ENCODE results near the gene KCNQ4.

Gene KCNQ4

DNA sequence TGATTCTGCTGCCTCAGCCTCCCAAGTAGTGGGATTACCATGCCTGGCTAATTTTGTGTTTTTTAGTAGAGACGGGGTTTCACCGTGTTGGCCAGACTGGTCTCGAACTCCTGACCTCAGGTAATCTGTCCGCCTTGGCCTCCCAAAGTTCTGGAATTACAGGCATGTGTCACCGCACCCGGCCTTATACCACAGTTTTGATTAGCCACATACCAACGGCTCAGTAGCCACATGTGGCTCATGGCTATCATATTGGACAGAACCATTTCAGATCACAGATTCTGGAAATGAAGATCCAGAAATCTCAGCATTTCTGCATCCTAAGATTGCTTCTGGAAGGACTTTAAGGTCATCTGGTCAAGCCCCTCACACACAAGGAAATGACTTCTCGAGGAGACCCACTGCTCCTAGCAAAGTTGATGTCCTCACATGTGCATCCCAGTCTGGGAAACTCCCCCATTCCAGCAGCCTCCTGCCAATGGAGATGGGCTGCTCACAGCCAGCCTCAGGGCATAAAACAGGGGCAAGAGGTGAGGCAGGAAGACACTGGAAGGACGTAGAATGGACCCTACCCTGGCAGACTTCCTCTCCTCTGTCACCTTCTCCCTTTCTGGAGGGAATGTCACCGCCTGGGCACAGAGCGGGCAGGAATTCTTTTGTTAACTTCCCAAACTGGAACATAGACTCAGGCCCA, 96.0 kb downstream of the KCNQ4 start:
- TF ChIP-seq TAF1 (IDR thresholded peaks at IDR 0.05; ENCODE audit: low read depth, low read length) (no peak), POLR2AphosphoS5 (IDR thresholded peaks at IDR 0.05; ENCODE audit: low read depth, low read length) (no peak), SPI1 (IDR thresholded peaks at IDR 0.05; ENCODE audit: low read depth, low read length) (no peak), POU2F2 (IDR thresholded peaks at IDR 0.05; ENCODE audit: low read depth, low read length) (no peak), POLR2A (IDR thresholded peaks at IDR 0.05; ENCODE audit: low read depth, low read length) (no peak), PAX5 (IDR thresholded peaks at IDR 0.05; ENCODE audit: insufficient read depth, low read length, severe bottlenecking) (no peak)
- FAIRE-seq (no peak), DNase-seq (ENCODE audit: insufficient read length, low spot score) (no peak)

GRCh38 chr1:40880813-40881549, 97.4 kb downstream of the KCNQ4 start:
- TF ChIP-seq SPI1 (IDR thresholded peaks at IDR 0.05; ENCODE audit: low read depth, low read length) (no peak), POLR2AphosphoS5 (IDR thresholded peaks at IDR 0.05; ENCODE audit: low read depth, low read length) (no peak), POU2F2 (IDR thresholded peaks at IDR 0.05; ENCODE audit: low read depth, low read length) (no peak), PAX5 (IDR thresholded peaks at IDR 0.05; ENCODE audit: insufficient read depth, low read length, severe bottlenecking) (no peak), TAF1 (IDR thresholded peaks at IDR 0.05; ENCODE audit: low read depth, low read length) (no peak), POLR2A (IDR thresholded peaks at IDR 0.05; ENCODE audit: low read depth, low read length) (no peak)
- FAIRE-seq = no peak
- DNase-seq (ENCODE audit: insufficient read length, low spot score) = no peak

DNA sequence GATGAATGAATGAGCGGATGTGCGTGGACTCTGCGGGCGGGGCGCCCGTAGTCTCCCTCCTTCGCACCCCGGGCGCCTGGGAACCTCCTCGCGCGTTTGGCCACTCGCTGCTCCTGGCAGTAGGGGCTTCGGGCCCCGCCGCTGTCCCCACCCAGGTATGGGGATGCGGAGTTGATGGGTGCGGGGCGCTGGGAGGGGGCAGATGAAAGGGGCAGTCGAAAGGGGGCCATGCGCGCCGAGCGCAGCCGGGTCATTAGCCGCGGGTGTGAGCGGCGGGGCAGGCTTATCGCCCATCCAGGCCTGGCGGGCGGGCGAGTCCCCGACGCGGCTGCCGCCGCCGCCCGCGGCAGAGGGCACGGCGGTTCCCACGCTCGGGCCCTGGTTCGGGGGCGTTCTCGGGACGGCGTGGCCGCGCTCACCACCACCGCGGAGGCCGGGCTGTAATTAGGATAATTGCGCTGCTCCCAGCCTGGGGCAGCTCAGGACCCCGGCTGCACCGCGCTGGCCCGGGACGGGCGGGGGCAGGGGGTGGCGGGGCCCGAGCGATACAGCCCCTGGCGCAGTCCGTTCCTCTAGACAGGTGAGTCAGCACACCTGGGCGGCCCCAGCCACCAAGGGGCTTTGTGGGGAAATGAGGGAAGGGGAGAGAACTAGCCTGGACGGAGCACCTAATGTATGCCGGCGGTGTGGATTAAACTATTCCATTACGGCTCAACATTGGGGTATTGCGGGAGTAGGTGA, 100.6 kb downstream of the KCNQ4 start:
- FAIRE-seq = no peak
- TF ChIP-seq POLR2A (IDR thresholded peaks at IDR 0.05; ENCODE audit: low read depth, low read length) (no peak), POLR2AphosphoS5 (IDR thresholded peaks at IDR 0.05; ENCODE audit: low read depth, low read length) (no peak), POU2F2 (IDR thresholded peaks at IDR 0.05; ENCODE audit: low read depth, low read length) (no peak), TAF1 (IDR thresholded peaks at IDR 0.05; ENCODE audit: low read depth, low read length) (no peak), PAX5 (IDR thresholded peaks at IDR 0.05; ENCODE audit: insufficient read depth, low read length, severe bottlenecking) (no peak), SPI1 (IDR thresholded peaks at IDR 0.05; ENCODE audit: low read depth, low read length) (no peak)
- DNase-seq (ENCODE audit: insufficient read length, low spot score) = no peak

- TF ChIP-seq PAX5 (IDR thresholded peaks at IDR 0.05; ENCODE audit: insufficient read depth, low read length, severe bottlenecking) (no peak), POLR2AphosphoS5 (IDR thresholded peaks at IDR 0.05; ENCODE audit: low read depth, low read length) (no peak), SPI1 (IDR thresholded peaks at IDR 0.05; ENCODE audit: low read depth, low read length) (no peak), POLR2A (IDR thresholded peaks at IDR 0.05; ENCODE audit: low read depth, low read length) (no peak), POU2F2 (IDR thresholded peaks at IDR 0.05; ENCODE audit: low read depth, low read length) (no peak), TAF1 (IDR thresholded peaks at IDR 0.05; ENCODE audit: low read depth, low read length) (no peak)
- no peak for DNase-seq (ENCODE audit: insufficient read length, low spot score)
- peak; percentile 43 for FAIRE-seq
Measured at GRCh38 chr1:40886318-40887011, 102.9 kb downstream of the KCNQ4 start.

DNA sequence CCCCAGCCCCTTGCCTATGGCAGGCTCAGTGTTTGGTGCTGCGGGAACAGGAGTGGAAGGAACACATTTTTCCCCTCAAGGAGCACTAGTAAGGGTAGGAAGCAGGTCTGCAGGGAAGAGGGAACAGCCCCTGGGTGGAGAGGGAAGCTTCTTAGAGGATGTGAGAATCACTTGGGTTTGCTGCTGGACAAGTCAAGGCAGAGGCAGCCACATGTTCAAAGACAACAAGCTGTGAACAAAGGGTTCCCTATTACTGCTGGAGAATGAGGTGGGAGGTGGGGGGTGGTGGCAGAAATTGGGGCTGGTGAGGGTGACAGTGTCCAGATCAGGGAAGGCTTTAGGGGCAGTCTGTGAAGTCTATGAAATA, 103.4 kb downstream of the KCNQ4 start:
- no peak for TF ChIP-seq POU2F2 (IDR thresholded peaks at IDR 0.05; ENCODE audit: low read depth, low read length)
- no peak for TF ChIP-seq POLR2AphosphoS5 (IDR thresholded peaks at IDR 0.05; ENCODE audit: low read depth, low read length)
- 0 out of 2 replicates have a peak, but pooled peaks have one; percentile 2 for TF ChIP-seq SPI1 (IDR thresholded peaks at IDR 0.05; ENCODE audit: low read depth, low read length)
- TF ChIP-seq TAF1 (IDR thresholded peaks at IDR 0.05; ENCODE audit: low read depth, low read length) = no peak
- TF ChIP-seq POLR2A (IDR thresholded peaks at IDR 0.05; ENCODE audit: low read depth, low read length) = no peak
- no peak for TF ChIP-seq PAX5 (IDR thresholded peaks at IDR 0.05; ENCODE audit: insufficient read depth, low read length, severe bottlenecking)
- no peak for FAIRE-seq
- no peak for DNase-seq (ENCODE audit: insufficient read length, low spot score)

DNA sequence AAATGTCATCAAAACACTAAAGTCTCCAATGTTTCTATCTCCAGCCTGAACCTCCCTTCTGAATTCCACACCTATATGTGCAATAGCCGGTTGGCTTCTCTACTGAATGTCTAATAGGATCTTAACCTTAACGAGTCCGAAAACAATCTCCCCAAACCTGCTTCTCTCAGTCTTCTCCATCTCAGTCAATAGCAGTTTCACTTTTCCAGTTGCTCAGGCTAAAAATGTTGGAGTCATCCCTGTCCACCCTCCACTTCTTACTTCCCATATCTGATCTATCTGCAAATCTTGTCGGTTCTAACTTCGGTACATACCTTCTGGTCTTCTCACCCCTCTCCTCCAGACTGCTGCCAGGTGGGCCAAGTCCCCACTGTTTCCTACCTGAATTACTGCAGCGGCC, 104.1 kb downstream of the KCNQ4 start:
- no peak for TF ChIP-seq SPI1 (IDR thresholded peaks at IDR 0.05; ENCODE audit: low read depth, low read length)
- no peak for TF ChIP-seq POLR2A (IDR thresholded peaks at IDR 0.05; ENCODE audit: low read depth, low read length)
- no peak for TF ChIP-seq PAX5 (IDR thresholded peaks at IDR 0.05; ENCODE audit: insufficient read depth, low read length, severe bottlenecking)
- TF ChIP-seq POLR2AphosphoS5 (IDR thresholded peaks at IDR 0.05; ENCODE audit: low read depth, low read length) = no peak
- TF ChIP-seq POU2F2 (IDR thresholded peaks at IDR 0.05; ENCODE audit: low read depth, low read length) = no peak
- TF ChIP-seq TAF1 (IDR thresholded peaks at IDR 0.05; ENCODE audit: low read depth, low read length) = no peak
- no peak for FAIRE-seq

More for the DNA sequence above, 104.1 kb downstream of the KCNQ4 start:
- DNase-seq (ENCODE audit: insufficient read length, low spot score) = no peak
